ENCODE data around the gene HNF4A. TPM values are rescaled to one million over a fixed set of nuclear protein-coding genes. Genes with fewer than 3 reads are reported as not detected.

The HNF4A gene
- total and polyA plus RNA-seq, 2 of the 13 experiments (the other 11 are each of a cell fraction or from before 2014, with no cell fraction given): 80.9 to 169 TPM

- peak; percentile 71; the same call in 1 of the 2 replicates for TF ChIP-seq CSRNP1 (CRISPR knock-in tag; IDR thresholded peaks at IDR 0.05)
- 0 out of 2 replicates have a peak, but pooled peaks have one; percentile 18 for TF ChIP-seq TFE3 (CRISPR knock-in tag; IDR thresholded peaks at IDR 0.05)
- peak; percentile 62 for TF ChIP-seq SRSF1 (optimal IDR thresholded peaks at IDR 0.05; ENCODE audit: low read depth, low read length)
- peak; percentile 24; the same call in 1 of the 2 replicates for TF ChIP-seq ZNF564 (CRISPR knock-in tag; IDR thresholded peaks at IDR 0.05)
- TF ChIP-seq ZFP90 (CRISPR knock-in tag; IDR thresholded peaks at IDR 0.05; ENCODE audit: borderline replicate concordance): no peak
- peak; percentile 43; the same call in 1 of the 2 replicates for TF ChIP-seq HOXA9 (CRISPR knock-in tag; IDR thresholded peaks at IDR 0.05; ENCODE audit: borderline replicate concordance)
- no peak for TF ChIP-seq ATF4 (CRISPR knock-in tag; IDR thresholded peaks at IDR 0.05)
- no peak for TF ChIP-seq ZNF543 (CRISPR knock-in tag; IDR thresholded peaks at IDR 0.05)
- TF ChIP-seq SOX13 (IDR thresholded peaks at IDR 0.05): no peak; the same call in 1 of the 2 replicates
- TF ChIP-seq SOX13 (CRISPR knock-in tag; conservative IDR thresholded peaks at IDR 0.05 in 1 of 2, IDR thresholded peaks at IDR 0.05 in 1 of 2): no peak
- TF ChIP-seq SMC3 (IDR thresholded peaks at IDR 0.05; ENCODE audit: low read length): peak; percentile 34; the same call in 1 of the 2 replicates
- TF ChIP-seq ZNF350 (CRISPR knock-in tag; IDR thresholded peaks at IDR 0.05; ENCODE audit: borderline replicate concordance, low read depth): peak; percentile 74
- peak; percentile 28; the same call in 1 of the 2 replicates for TF ChIP-seq NCOA5 (CRISPR knock-in tag; IDR thresholded peaks at IDR 0.05)
- peak; percentile 36; the same call in 1 of the 2 replicates for TF ChIP-seq ZGPAT (CRISPR knock-in tag; IDR thresholded peaks at IDR 0.05)
- TF ChIP-seq SNRNP70 (IDR thresholded peaks at IDR 0.05; ENCODE audit: low read depth, low read length): no peak
- TF ChIP-seq HNRNPL (IDR thresholded peaks at IDR 0.05; ENCODE audit: low read depth, low read length): 0 out of 2 replicates have a peak, but pooled peaks have one; percentile 65
- no peak for TF ChIP-seq SRSF4 (IDR thresholded peaks at IDR 0.05; ENCODE audit: low read depth, low read length, poor library complexity, severe bottlenecking)
- peak; percentile 48; the same call in 1 of the 2 replicates for TF ChIP-seq TFDP1 (CRISPR knock-in tag; IDR thresholded peaks at IDR 0.05; ENCODE audit: borderline replicate concordance)
- no peak for TF ChIP-seq PAWR (CRISPR knock-in tag; IDR thresholded peaks at IDR 0.05; ENCODE audit: borderline replicate concordance)
- peak; percentile 60; the same call in 1 of the 2 replicates for TF ChIP-seq ZBTB7A (CRISPR knock-in tag; IDR thresholded peaks at IDR 0.05)
- no peak for TF ChIP-seq U2AF1 (optimal IDR thresholded peaks at IDR 0.05; ENCODE audit: low read depth, low read length)
- TF ChIP-seq HDAC2 (CRISPR knock-in tag; IDR thresholded peaks at IDR 0.05): 0 out of 2 replicates have a peak, but pooled peaks have one; percentile 22
These were observed 76.2 kb downstream of the HNF4A start (continued) for GRCh38 chr20:44431502-44432234.
